NCI-H1694 (cell line): ENCODE data around the gene ZBED2.
"Not testable (repeated sequence)": the region's sequence is repeated elsewhere in the genome, so short reads cannot be mapped to it uniquely, and the experiment has no call there.

Source experiments
- DNase-seq: peaks from one replicate; lab custom pipeline; 2025; lab: John Stamatoyannopoulos, UW

The ZBED2 gene, protein sequence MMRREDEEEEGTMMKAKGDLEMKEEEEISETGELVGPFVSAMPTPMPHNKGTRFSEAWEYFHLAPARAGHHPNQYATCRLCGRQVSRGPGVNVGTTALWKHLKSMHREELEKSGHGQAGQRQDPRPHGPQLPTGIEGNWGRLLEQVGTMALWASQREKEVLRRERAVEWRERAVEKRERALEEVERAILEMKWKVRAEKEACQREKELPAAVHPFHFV

DNA sequence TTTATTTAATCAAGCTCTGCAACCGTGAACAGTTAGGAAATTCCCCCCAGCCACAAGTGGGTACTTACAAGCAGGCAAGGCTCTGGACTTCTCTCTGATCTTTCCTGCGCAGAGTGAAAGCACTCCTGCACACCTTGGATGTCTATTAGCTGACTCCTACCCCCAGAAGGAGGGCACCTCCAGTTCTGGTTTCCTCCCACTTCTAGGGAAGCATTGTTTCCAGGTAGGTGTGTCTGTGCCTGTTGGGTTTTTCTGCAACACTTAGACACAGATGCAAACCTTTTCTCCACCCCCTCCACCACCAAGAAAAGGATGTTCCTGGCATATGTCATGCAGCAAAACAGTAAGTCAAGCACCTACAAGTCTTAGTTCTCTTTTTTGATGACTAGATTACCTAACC is at the start of gene ZBED2:
ZBED2 (minus strand) TSS at position 115 of the 400 bp plus-strand sequence. CDS start 1,145 bp downstream, outside the sequence.
- DNase-seq, result no peak

DNA sequence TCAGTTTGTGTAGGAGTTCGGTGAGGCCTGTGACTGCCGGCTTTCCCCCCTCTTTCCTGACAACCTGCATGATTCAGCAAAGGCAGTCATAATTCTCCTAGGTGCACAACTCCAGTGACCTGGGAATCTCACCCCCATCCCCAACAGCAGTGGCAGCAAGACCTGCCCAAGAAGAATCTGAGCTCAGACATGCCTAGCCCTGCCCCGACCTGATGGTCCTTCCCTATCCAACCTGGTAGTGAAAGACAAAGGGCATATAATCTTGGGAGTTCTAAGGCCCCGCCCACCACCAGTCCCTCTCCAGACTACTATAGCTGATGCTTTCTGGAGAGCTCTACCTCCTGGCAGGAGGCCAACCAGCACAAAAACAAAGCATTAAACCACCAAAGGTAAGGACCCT is 44.2 kb upstream of the ZBED2 start:
- no peak for DNase-seq

DNA sequence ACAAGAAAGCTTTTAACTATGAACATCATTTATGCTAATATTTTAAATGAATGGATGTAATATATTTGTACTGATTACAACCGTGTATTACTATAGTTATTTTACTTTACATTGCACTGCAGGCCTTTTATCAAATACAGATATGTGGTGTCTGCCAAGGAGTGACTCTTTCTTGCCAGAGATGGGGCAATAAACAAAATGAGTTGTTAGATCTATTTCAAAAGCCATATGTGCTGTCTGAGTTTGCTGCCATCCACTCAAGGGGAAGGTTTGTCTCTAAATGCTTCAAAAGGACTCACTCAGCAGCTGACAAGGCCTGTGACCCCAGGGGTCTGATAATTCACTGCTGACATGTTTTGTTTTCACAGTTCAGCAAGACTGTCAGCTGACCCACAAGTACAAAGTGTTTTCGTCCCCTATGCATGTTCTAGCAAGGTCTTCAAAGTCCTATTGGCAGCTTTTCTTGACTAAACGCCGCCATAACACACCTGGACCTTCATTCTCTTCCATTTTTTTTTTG is 41.3 kb upstream of the ZBED2 start:
- DNase-seq, result no peak

DNA sequence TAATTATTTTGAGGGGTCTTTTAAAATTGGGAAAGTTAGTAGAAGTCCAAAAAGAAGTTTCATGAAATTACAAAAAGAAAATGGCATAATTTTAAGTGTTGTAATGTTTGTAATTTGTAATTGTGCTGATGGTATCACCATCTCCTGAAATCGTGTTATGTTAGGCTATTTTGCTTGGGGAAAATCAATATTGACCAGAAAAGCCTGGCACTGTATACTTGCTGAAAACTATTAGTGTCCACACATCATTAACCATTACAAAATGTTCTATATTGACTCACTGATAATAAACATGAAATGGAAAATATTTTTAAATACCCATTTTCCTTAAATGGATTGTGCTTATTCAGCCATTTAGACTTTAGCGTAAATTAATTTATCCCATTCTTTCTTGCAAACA is 40.3 kb upstream of the ZBED2 start:
- no peak for DNase-seq

DNA sequence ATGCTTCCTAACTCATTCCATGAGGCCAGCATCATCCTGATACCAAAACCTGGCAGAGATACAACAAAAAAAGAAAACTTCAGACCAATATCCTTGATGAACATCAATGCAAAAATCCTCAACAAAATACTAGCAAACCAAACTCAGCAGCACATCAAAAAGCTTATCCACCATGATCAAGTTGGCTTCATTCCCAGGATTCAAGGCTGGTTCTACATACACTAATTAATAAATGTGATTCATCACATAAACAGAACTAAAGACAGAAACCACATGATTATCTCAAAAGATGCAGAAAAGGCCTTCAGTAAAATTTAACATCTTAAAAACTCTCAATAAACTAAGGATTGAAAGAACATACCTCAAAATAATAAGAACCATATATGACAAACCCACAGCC is 35.5 kb upstream of the ZBED2 start:
- DNase-seq, result not testable (repeated sequence)

DNA sequence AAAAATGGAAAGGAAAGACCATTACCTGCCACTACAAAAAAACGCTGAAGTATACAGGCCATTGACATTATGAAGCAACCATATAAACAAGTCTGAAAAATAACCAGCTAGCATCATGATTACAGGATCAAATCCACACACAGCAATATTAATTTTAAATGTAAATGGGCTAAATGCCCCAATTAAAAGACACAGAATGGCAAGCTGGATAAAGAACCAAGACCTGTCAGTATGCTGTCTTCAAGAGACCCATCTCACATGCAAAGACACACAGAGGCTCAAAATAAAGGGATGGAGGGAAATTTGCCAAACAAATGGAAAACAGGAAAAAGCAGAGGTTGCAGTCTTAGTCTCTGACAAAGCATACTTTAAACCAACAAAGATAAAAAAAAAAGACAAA is 33.9 kb upstream of the ZBED2 start:
- not testable (repeated sequence) for DNase-seq

DNA sequence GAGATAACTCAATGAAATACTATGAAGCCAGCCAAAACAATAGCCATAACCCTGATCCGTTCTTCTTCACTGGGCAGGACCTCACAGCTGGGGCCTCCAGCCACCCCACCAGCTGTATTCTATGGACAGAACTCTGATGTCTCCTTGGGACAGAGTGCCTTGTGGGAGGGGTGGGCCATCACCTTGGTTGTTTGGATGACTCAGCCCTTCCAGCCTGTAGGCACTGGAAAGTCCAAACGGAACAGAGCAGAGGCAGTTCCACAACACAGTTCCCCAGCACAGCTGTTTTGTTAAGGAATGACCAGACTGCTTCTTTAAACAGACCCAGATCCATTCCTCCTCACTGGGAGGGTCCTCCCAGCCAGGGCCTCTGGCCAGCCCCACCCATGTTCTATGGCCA is 31.9 kb upstream of the ZBED2 start:
- DNase-seq, result no peak

DNA sequence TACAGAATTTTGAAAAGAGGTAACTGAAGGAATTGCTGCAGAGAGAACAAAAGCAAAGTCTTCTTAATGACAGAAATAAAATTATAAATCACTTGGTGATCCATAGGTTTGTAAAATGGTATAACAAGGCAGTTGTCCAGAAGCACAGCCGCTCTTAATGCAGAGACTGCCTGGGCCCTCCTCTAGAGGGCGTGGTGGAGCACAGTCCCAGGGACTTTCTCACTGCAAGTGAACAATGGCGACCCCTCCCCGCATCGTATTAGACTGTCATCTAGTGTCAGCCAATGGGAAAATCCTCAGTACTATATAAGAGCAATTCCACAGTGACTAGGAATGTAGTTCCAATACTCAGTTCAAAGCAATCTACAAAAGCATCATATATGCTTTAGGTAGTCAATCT is 26.4 kb upstream of the ZBED2 start:
- no peak for DNase-seq

DNA sequence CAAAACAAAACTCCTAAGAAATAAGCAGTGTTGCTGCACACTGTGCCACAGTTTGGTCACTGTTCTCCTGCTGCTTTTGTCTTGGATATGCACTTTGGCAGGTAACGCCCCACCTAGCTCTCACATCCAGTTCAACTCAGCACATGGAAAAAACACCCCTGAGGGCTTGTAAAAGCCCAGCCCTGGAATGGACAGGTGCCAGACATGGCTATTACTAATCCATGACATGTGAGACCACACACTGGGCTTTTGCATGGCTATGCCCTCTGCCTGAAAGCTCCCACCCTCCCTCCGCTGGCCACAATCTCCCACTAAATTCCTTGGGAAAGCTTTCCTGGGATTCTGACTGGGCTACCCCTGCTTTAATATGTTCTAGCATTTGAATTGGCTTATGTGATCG is 24.7 kb upstream of the ZBED2 start:
- DNase-seq, result no peak

DNA sequence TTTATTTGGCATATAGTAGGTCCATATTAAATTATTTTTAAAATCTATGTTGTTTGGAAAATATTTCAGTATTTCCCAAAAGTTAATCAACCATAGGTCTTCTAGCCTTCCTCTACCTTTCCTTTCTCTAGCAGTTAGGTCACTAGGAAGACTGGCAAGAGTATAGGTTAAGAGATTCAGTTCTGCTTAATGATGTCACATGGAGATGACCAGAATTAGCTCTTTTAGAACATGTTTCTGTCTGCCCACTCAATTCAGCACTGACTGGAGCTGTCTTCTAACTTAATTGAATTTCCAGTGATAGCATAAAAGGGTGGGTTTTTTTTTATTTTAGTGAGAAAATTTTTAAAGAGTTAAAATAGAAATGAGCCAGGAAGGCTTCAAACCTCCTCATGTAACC is 23.8 kb upstream of the ZBED2 start:
- no peak for DNase-seq

DNA sequence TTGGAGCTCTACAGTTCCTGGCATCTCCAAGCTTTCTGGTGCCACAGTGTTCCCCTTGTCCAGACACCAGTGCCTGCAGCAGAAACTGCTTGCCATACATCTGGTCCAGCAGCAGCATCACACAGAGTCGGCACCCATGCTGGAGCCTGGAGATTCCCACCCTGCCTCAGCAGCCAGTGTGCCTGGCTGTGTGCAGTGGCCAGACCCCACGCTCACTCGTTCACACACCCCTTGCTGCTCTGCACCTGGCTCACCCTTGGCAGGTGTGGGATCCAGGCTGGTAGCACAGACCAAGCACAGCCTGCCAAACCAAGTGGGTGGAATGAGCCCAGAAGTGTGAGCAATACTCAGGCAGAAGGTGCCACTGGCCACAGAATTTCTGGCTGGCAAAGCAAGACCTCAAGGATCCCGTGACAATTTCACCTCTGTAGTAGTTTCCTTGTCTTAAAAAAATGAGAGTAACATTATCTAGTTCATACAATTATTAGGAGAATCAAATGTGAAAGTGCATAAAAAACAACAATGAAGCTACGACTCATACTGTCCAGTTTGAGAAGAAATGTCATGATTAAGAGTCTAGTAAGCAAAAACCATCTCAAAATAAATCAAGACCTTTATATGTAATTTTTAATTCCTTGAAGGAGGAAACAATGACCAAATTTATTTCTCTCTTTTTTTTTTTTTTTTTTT is 22.9 kb upstream of the ZBED2 start:
- DNase-seq, result no peak

DNA sequence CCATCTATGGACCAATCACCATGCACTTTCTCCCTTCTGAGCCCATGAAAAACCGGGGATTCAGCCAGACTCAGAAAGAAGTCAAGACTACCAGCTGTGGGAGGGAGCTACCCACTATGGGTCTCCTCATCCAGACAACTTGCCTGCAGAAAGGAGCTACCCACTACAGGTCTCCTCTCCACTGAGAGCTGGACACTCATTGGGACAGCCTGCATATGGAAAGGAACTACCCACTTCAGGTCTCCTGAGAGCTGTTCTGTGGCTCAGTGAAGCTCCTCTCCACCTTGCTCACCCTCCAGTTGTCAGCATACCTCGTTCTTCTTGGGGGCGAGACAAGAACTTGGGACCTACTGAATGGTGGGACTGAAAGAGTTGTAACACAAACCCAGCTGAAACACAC is 22.3 kb upstream of the ZBED2 start:
- no peak for DNase-seq

DNA sequence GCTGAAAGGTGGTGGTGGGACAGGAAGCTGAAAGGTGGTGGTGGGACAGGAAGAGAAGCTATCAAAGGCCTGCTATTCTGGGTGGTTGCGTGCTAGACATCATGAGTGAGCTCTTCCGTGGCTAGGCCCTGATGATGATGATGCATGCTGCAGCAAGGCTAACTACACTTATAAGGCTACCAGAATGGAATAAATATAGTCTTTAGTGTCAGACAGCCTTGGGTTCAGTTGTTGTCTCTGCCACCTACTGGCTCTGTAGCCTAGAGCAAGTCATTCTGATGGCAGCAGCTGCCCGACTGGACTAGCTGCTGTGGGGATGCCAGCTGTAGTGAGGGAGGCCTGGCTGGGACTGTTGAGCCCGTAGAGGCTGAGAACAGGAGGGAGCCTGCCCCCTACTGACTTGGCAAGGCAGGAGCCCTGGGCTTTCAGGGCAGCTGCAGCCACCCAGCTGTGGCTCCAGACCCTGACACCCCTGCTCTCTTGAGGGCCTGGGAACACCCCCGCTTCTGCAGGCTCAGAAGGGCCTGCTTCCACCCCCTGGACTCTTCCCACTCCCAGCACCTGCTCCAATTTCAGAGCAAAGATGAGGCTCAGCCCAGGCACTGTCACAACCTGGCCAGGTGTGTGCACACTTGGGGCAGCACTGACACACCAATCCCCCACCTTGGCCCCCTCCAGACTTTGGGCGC is 21.4 kb upstream of the ZBED2 start:
- no peak for DNase-seq

DNA sequence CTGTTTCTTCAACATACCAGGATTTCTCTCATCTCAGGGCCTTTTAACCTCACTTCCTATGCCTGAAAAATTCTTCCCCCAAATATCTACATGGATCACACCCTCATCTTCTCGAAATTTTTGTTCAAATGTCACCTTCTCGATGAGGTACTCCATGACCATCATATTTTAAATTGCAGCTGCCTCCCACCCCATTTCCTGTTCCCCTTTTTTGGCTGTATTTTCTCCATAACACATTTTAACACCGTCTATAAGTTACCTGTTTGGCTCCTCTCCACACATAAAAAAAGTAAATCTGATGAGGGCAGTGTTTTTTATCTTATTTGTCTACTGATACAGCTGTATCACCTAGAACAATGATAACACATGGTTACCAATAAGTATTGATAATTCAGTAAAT is 20.7 kb upstream of the ZBED2 start:
- no peak for DNase-seq

DNA sequence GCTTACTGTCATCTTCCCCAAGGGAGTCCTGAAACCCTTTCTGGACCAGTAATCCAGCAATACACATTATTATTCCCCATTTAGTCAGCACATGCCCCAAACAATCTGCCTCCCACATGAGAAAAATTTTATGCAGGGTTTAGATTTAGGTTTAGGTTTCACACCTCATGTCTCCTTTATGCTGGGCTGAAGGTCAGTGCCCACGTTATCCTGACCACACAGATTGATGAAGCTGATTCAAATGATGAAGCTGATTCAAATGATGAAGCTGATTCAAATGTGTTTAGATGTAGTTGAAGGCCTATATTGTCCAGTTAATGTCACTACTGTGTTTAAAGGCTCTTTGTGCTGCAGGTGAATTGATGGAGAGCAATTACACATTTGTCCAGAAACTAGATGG is 18.1 kb upstream of the ZBED2 start:
- no peak for DNase-seq

DNA sequence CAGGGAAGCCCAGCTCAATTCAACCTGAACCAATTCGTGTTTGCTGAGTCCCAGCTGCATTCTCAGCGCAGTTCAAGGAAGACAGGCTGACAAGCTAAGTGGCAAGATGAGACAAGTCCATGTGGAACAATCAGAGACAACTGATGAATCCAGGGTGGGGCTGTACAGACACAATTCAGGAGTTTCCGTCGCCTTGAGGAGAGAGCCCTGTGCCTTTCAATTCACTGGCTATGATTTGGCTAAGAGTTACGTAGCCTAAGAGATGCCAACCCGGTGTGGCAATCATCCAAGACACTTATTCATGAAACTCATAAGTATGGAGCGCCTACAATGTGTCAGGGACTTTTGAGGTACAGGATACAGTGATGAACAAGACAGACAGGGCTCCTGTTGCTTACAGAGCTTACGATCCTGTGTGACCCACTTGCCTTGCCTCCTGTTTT is 15.5 kb upstream of the ZBED2 start:
- DNase-seq, result no peak

DNA sequence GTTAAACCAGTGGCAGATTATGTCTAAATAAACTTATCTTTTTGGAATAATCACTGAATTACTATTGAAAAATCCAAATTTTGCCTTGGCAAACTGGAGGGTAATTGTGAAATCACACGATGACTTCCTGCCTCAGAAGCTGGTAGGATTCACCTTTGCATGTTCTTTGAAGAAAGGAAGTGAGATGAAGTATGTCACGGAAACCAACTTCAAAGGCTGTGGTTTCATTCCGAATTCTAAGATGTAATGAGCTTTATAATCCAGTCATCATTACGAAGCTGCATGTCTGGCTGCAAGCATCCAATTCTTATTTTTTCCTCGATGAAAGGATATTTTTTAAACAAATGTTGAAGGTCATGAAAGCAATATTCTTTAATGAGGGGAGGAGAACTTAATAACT is 15.0 kb upstream of the ZBED2 start:
- DNase-seq, result no peak

DNA sequence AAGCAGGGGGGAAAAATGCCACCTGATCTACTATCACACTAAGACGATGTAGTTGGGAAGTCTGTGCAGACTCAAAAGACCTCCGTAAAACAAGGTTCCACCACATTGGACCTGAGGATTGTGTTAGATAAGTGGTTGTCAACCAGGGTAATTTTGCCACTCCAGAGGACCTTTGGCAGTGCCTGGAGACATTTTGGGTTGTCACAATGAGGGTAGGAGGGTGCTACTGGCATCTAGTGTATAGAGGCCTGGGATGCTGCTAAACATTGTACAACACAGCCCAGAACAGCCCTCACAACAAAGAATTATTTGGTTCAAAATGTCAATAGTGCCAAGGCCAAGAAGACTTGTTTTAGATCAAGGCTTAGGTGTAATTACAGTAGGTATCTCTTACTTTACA is 14.6 kb upstream of the ZBED2 start:
- DNase-seq, result no peak

DNA sequence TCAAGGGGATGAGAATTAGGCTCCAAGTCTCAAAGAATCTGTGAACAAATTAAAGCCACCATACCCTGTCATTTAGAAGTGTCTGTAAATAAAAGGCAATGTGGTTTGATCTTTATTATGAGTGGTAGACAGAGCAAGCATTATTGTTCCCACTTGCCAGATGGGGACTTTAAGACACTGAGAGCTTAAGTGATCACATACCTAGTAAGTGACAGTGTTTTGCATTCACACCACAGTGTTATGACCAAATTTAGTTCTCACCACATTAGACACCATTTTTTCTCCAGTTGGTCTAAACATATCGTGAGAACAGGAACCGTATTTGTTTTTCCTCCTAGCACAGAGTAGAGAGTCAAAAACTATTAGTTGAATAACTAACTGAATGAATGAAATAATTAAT is 13.2 kb upstream of the ZBED2 start:
- no peak for DNase-seq

DNA sequence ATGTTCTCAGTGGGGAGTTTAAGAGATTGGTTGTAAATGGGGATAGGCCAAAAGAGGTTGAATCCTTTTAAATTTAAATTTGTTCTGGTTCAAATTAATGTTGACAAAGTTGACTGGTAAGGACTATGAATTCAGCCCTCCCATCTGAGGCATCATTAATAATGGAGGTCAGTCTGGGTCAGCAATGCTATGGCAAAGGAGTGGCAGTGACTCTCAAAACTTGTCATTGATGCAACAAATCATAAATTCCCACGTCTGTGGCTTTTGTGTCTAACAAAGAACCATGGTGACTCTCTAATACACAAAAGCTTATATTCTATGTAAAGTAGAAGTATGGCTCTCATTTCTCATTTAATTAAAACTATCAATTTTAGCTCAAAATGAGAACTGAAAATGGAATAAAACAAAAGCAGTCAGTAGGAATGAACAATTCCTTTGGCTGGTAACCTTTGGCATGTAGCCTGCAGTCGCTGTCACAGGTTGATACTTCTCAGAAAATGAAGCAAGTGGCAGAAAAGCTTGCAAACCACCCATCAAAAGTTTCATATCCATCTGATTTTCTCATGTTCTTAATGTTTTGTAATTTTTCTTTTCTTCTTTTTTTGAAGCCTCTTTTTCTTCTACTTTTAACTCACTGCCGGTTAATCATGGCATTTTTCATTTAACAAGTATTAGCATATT is 12.2 kb upstream of the ZBED2 start:
- no peak for DNase-seq

DNA sequence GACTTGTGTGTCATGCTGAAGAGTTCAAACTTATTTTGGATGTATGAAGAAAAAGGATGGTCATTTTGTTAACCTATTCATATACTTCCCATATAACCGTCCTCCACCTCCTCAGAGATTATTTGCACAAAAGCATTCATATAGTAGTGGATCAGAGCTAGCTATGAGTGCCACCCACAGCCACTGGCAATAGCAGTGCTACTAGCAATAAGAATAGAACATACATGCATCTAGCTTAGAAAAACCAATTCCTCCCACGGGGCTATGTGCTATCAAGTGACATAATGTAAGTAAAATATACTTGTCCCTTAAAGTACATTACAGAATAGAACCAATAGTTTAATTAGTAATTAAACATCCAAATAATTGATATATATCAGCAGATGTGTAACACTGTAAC is 10.3 kb upstream of the ZBED2 start:
- no peak for DNase-seq

DNA sequence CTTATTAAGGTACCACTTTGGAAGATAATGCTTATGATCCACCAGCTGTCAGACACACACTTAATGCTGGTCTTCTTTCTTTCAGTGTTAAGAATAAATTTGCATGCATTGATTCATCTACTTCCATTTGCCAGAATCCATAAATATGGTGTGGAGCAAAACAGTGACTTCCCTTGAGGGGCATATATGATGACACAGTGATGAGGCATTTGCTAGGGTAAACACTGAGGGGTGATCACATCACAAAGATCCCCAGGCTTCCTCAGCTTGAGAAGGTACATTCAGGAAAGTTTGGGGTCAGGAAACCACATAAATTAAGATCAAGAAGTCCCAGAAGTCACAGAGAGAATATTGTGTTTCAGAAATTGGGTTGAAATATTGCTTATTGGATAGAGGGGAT is 9.9 kb upstream of the ZBED2 start:
- no peak for DNase-seq

DNA sequence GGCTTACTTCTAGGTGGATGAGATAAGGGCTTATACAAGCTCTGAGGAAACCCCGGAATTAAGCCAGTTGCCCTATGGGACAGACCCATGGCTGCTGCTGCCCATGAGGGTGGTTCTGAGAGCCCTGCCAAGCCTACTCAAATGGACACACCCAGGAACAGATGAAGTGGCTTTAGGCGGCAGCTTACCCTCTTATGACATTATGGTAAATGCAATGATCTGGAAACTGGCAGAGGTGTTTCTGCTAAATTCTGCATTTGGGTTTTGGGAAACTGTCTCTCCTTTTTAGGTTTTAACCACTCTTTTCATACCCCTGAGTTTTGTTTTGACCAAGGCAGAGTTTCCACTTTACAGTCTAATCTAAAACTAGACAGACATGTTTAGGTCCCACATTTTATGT is 9.0 kb upstream of the ZBED2 start:
- DNase-seq, result no peak
